NCI-H1092 (cell line): ENCODE data around the gene MYO15A.

Experiments used
- DNase-seq: peaks from one replicate; lab custom pipeline; 2025; lab: John Stamatoyannopoulos, UW

Gene MYO15A

GRCh38 chr17:18129041-18129502 is 20.5 kb downstream of the MYO15A start:
- no peak for DNase-seq

- no peak for DNase-seq
These were observed 24.2 kb downstream of the MYO15A start for GRCh38 chr17:18132711-18133110.

- DNase-seq, result no peak
These were observed 27.8 kb downstream of the MYO15A start for GRCh38 chr17:18136357-18136756.

- DNase-seq, result no peak
These were observed 29.7 kb downstream of the MYO15A start for GRCh38 chr17:18138065-18138749.

- no peak for DNase-seq
These were observed 30.5 kb downstream of the MYO15A start for GRCh38 chr17:18139092-18139491.

- no peak for DNase-seq
These were observed 30.9 kb downstream of the MYO15A start for GRCh38 chr17:18139498-18139897.

- no peak for DNase-seq
These were observed 31.4 kb downstream of the MYO15A start for GRCh38 chr17:18139949-18140348.

- no peak for DNase-seq
These were observed 32.1 kb downstream of the MYO15A start for GRCh38 chr17:18140648-18141047.

- DNase-seq, result peak; percentile 32
These were observed 32.8 kb downstream of the MYO15A start for GRCh38 chr17:18141210-18141803.

- no peak for DNase-seq
These were observed 33.9 kb downstream of the MYO15A start for GRCh38 chr17:18142417-18142816.

- DNase-seq, result no peak
These were observed 34.7 kb downstream of the MYO15A start for GRCh38 chr17:18143044-18143936.

- DNase-seq, result no peak
These were observed 35.7 kb downstream of the MYO15A start for GRCh38 chr17:18144261-18144660.

GRCh38 chr17:18144855-18145254 is 36.3 kb downstream of the MYO15A start:
- no peak for DNase-seq

- no peak for DNase-seq
These were observed 37.3 kb downstream of the MYO15A start for GRCh38 chr17:18145811-18146210.

- no peak for DNase-seq
These were observed 37.7 kb downstream of the MYO15A start for GRCh38 chr17:18146259-18146658.

- DNase-seq, result no peak
These were observed 38.4 kb downstream of the MYO15A start for GRCh38 chr17:18146980-18147379.

GRCh38 chr17:18148586-18148985 is 40.0 kb downstream of the MYO15A start:
- no peak for DNase-seq

GRCh38 chr17:18151290-18151689 is 42.7 kb downstream of the MYO15A start:
- no peak for DNase-seq

GRCh38 chr17:18155179-18155578 is 46.6 kb downstream of the MYO15A start:
- no peak for DNase-seq

GRCh38 chr17:18156171-18156975 is 47.8 kb downstream of the MYO15A start:
- DNase-seq, result no peak

GRCh38 chr17:18156976-18157280 is 48.4 kb downstream of the MYO15A start:
- DNase-seq, result no peak

GRCh38 chr17:18157354-18157985 is 48.9 kb downstream of the MYO15A start:
- no peak for DNase-seq
